ENCODE data around the gene OVOL2. TPM values are rescaled to one million over a fixed set of nuclear protein-coding genes. Genes with fewer than 3 reads are reported as not detected.
"Not testable (repeated sequence)": the region's sequence is repeated elsewhere in the genome, so short reads cannot be mapped to it uniquely, and the experiment has no call there.

The OVOL2 gene
- total RNA-seq, 2 experiments from 2014 or later = not detected

DNA sequence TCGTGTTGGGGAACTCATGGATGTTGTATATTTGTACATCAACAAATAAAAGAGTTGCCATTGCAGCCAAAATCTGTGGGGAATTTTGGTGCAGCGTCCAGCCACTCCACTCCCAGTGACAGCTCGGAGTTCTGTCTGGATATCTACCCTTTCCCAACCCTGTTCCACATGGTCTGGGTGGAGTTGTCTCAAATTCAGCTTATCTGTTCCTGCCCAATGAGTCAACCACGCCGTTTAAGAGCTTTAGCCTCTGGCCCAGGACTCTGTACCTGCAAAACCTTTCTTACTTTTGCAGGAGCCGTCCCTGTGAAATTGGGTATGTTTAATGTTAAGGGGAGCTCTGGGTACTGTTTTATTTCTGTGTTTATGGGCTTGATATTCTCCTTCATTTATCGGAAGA lies 33.9 kb upstream of the OVOL2 start:
- Histone ChIP-seq H3K36me3 (ENCODE audit: insufficient read depth, low read length) (no peaks in the 10 kb centered on the region), H3K27ac (ENCODE audit: low read depth in 1 of 2, low read length in 2 of 2) (no peak overlapping the region), H3K4me3 (ENCODE audit: low read length) (no peak overlapping the region), H3K9me3 (ENCODE audit: control insufficient read depth in 1 of 2, insufficient read depth in 1 of 2, low read length in 2 of 2) (no peaks in the 10 kb centered on the region), H3K27me3 (ENCODE audit: control insufficient read depth in 1 of 2, insufficient read depth in 2 of 2, low read length in 2 of 2) (peaks cover 3 to 5% of the 10 kb centered on the region in 2 experiments), H3K4me1 (ENCODE audit: insufficient read depth, low read length) (no peaks in the 10 kb centered on the region)
- ChIA-PET CTCF (no interaction called here), POLR2A (no interaction called here)
- Mint-ChIP-seq H3K4me1 (ENCODE audit: low read depth) (no peaks in the 10 kb centered on the region), H3K9me3 (no peaks in the 10 kb centered on the region), H3K27ac (no peak overlapping the region), H3K4me3 (no peak overlapping the region), H3K36me3 (ENCODE audit: low read depth) (no peaks in the 10 kb centered on the region), H3K27me3 (peaks cover 18% of the 10 kb centered on the region)
- intact Hi-C loops (cut with DNase I, micrococcal nuclease) = no loop called here
- TF ChIP-seq, protein P1, sequence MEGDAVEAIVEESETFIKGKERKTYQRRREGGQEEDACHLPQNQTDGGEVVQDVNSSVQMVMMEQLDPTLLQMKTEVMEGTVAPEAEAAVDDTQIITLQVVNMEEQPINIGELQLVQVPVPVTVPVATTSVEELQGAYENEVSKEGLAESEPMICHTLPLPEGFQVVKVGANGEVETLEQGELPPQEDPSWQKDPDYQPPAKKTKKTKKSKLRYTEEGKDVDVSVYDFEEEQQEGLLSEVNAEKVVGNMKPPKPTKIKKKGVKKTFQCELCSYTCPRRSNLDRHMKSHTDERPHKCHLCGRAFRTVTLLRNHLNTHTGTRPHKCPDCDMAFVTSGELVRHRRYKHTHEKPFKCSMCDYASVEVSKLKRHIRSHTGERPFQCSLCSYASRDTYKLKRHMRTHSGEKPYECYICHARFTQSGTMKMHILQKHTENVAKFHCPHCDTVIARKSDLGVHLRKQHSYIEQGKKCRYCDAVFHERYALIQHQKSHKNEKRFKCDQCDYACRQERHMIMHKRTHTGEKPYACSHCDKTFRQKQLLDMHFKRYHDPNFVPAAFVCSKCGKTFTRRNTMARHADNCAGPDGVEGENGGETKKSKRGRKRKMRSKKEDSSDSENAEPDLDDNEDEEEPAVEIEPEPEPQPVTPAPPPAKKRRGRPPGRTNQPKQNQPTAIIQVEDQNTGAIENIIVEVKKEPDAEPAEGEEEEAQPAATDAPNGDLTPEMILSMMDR (IDR thresholded peaks at IDR 0.05) = no peak
- ATAC-seq (ENCODE audit: poor library complexity) (no peak), DNase-seq (no peak)

DNA sequence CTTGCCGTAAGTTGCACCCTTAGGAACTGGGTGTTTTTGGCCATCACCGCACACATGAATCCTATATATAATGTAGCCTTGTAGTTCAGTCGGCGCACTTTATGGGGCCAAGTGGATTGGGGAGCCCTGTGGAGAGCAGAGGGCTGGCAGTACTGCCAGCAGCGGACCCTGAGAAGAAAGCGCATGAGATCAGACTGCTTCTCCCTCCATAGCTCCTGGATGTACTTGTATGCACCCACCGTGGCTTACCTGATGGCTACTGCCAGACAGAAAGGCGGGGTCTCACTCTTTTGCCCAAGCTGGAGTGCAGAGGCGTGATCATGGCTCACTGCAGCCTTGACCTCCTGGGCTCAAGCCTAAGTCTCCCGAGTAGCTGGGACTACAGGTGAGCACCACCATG lies 32.8 kb upstream of the OVOL2 start:
- CTCF ChIA-PET = no interaction called here
- intact Hi-C loops (cut with DNase I, micrococcal nuclease) = no loop called here
- no peak for DNase-seq

DNA sequence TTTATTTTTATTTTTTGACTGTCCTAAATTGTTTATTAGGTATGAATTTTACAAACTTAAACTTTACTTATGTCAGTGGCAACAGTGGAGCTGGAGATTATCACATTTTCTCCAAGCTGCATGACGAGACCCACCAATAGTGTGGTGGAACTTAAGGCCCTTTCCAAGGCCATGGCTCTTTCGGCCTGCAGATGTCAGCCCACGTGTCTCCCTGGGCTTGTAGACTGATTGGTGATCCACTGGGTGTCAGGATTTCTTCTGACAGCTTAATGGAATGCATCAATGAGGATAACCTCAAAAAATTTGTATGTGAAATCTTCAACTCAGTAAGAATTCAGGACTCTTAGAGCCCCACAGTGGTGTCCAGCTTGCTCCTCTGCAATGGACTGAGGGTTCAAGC lies 32.3 kb upstream of the OVOL2 start:
- Mint-ChIP-seq H3K27ac (no peak overlapping the region), H3K36me3 (ENCODE audit: low read depth) (no peaks in the 10 kb centered on the region), H3K4me3 (no peak overlapping the region), H3K9me3 (no peaks in the 10 kb centered on the region), H3K4me1 (ENCODE audit: low read depth) (no peaks in the 10 kb centered on the region), H3K27me3 (peaks cover 18% of the 10 kb centered on the region)
- ChIA-PET CTCF (no interaction called here), POLR2A (no interaction called here)
- DNase-seq (no peak), ATAC-seq (ENCODE audit: poor library complexity) (no peak)
- Histone ChIP-seq H3K27ac (ENCODE audit: low read depth in 1 of 2, low read length in 2 of 2) (no peak overlapping the region), H3K27me3 (ENCODE audit: control insufficient read depth in 1 of 2, insufficient read depth in 2 of 2, low read length in 2 of 2) (peaks cover 3 to 5% of the 10 kb centered on the region in 2 experiments), H3K36me3 (ENCODE audit: insufficient read depth, low read length) (no peaks in the 10 kb centered on the region), H3K9me3 (ENCODE audit: control insufficient read depth in 1 of 2, insufficient read depth in 1 of 2, low read length in 2 of 2) (no peaks in the 10 kb centered on the region), H3K4me3 (ENCODE audit: low read length) (no peak overlapping the region), H3K4me1 (ENCODE audit: insufficient read depth, low read length) (no peaks in the 10 kb centered on the region)
- intact Hi-C loops (cut with DNase I, micrococcal nuclease) = no loop called here
- TF ChIP-seq, protein P1 (IDR thresholded peaks at IDR 0.05) = no peak

More for the DNA sequence above, 32.8 kb upstream of the OVOL2 start:
- H3K9me3 Mint-ChIP-seq = no peaks in the 10 kb centered on the region
- no peak for ATAC-seq (ENCODE audit: poor library complexity)
- no peaks in the 10 kb centered on the region for H3K9me3 ChIP-seq (ENCODE audit: control insufficient read depth in 1 of 2, insufficient read depth in 1 of 2, low read length in 2 of 2)
- H3K36me3 Mint-ChIP-seq (ENCODE audit: low read depth) = no peaks in the 10 kb centered on the region
- H3K27me3 ChIP-seq (ENCODE audit: control insufficient read depth in 1 of 2, insufficient read depth in 2 of 2, low read length in 2 of 2) = peaks cover 3 to 5% of the 10 kb centered on the region in 2 experiments
- TF ChIP-seq, protein P1 (IDR thresholded peaks at IDR 0.05) = no peak
- H3K4me1 ChIP-seq (ENCODE audit: insufficient read depth, low read length) = no peaks in the 10 kb centered on the region
- no peaks in the 10 kb centered on the region for H3K36me3 ChIP-seq (ENCODE audit: insufficient read depth, low read length)
- H3K27me3 Mint-ChIP-seq = peaks cover 18% of the 10 kb centered on the region
- no peak overlapping the region for H3K4me3 Mint-ChIP-seq
- POLR2A ChIA-PET = no interaction called here
- no peak overlapping the region for H3K27ac ChIP-seq (ENCODE audit: low read depth in 1 of 2, low read length in 2 of 2)
- no peak overlapping the region for H3K4me3 ChIP-seq (ENCODE audit: low read length)
- no peaks in the 10 kb centered on the region for H3K4me1 Mint-ChIP-seq (ENCODE audit: low read depth)
- no peak overlapping the region for H3K27ac Mint-ChIP-seq

DNA sequence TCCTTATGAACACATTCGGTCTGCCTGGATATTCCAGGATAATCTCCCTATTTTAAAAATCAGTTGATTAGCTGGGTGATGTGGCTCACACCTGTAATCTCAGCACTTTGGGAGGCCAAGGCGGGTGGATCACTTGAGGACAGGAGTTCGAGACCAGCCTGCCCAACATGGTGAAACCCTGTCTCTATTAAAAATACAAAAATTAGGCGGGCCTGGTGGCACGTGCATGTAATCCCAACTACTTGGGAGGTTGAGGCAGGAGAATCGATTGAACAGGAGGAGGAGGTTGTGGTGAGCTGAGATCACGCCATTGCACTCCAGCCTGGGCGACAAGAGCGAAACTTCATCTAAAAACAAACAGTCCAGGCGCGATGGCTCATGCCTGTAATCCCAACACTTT lies 31.1 kb upstream of the OVOL2 start:
- H3K4me1 ChIP-seq (ENCODE audit: insufficient read depth, low read length); H3K9me3 ChIP-seq (ENCODE audit: control insufficient read depth in 1 of 2, insufficient read depth in 1 of 2, low read length in 2 of 2); DNase-seq; H3K4me3 ChIP-seq (ENCODE audit: low read length); POLR2A ChIA-PET; H3K27ac ChIP-seq (ENCODE audit: low read depth in 1 of 2, low read length in 2 of 2); H3K27ac Mint-ChIP-seq; H3K4me3 Mint-ChIP-seq; H3K36me3 ChIP-seq (ENCODE audit: insufficient read depth, low read length); H3K4me1 Mint-ChIP-seq (ENCODE audit: low read depth); H3K27me3 ChIP-seq (ENCODE audit: control insufficient read depth in 1 of 2, insufficient read depth in 2 of 2, low read length in 2 of 2); CTCF ChIA-PET; H3K36me3 Mint-ChIP-seq (ENCODE audit: low read depth); ATAC-seq (ENCODE audit: poor library complexity); intact Hi-C loops (cut with DNase I, micrococcal nuclease); H3K9me3 Mint-ChIP-seq: not testable (repeated sequence)
- peaks cover 18% of the 10 kb centered on the region for H3K27me3 Mint-ChIP-seq

DNA sequence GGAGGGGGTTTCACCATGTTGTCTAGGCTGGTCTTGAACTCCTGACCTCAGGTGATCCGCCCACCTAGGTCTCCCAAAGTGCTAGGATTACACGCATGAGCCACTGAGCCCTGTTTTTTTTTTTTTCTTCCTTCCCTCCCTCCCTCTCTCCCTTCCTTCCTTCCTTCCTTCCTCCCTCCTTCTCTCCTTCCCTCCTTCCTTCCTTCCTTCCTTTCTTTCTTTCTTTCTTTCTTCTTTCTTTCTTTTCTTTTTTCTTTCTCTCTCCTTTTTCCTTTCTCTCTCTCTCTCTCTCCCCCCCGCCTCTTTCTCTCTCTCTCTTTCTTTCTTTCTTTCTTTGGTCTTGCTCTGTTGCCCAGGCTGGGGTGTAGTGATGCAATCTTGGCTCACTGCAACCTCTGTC lies 30.6 kb upstream of the OVOL2 start:
- H3K4me1 Mint-ChIP-seq (ENCODE audit: low read depth); H3K4me3 Mint-ChIP-seq; H3K4me1 ChIP-seq (ENCODE audit: insufficient read depth, low read length); H3K9me3 Mint-ChIP-seq; H3K9me3 ChIP-seq (ENCODE audit: control insufficient read depth in 1 of 2, insufficient read depth in 1 of 2, low read length in 2 of 2); intact Hi-C loops (cut with DNase I, micrococcal nuclease); POLR2A ChIA-PET; H3K27ac ChIP-seq (ENCODE audit: low read depth in 1 of 2, low read length in 2 of 2); H3K27me3 ChIP-seq (ENCODE audit: control insufficient read depth in 1 of 2, insufficient read depth in 2 of 2, low read length in 2 of 2); H3K36me3 Mint-ChIP-seq (ENCODE audit: low read depth); H3K4me3 ChIP-seq (ENCODE audit: low read length); DNase-seq; H3K27ac Mint-ChIP-seq; H3K36me3 ChIP-seq (ENCODE audit: insufficient read depth, low read length); ATAC-seq (ENCODE audit: poor library complexity); CTCF ChIA-PET: not testable (repeated sequence)
- H3K27me3 Mint-ChIP-seq = peaks cover 18% of the 10 kb centered on the region

All from CD4-positive, alpha-beta T cell (primary cell).